GM19452 (cell line): ENCODE data around the gene DDX53.

Source experiments
- ATAC-seq: cut with Tn5 transposase; IDR thresholded peaks from one replicate; pipeline ENCODE4 v1.9.1; 2021; ENCODE audit not compliant: unreplicated experiment

Gene DDX53

DNA sequence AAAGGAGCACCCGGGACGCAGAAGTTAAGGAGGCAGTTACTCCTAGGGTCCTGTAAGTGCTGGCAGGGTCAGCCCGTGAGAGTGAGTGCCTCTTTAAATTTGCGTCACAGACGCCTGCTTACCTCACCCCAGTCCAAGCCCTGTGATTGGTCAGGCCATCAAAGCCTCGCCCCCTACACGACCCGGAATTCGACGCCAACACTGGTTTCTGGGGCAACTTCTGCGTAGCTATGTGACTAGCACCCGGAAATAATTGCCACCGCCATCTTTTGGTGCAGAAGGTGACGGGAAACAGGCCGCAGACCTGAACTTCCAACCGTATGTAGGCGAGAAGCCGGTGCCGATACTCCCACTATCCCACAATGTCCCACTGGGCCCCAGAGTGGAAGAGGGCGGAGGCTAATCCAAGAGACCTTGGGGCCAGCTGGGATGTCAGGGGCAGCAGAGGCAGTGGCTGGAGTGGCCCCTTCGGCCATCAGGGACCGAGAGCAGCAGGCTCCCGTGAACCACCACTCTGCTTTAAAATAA lies at the start of gene DDX53:
TSS of gene DDX53 (plus strand) at position 265 of the 528 bp plus-strand sequence. CDS start at position 363, 98 bp downstream.
- ATAC-seq: no peak

DNA sequence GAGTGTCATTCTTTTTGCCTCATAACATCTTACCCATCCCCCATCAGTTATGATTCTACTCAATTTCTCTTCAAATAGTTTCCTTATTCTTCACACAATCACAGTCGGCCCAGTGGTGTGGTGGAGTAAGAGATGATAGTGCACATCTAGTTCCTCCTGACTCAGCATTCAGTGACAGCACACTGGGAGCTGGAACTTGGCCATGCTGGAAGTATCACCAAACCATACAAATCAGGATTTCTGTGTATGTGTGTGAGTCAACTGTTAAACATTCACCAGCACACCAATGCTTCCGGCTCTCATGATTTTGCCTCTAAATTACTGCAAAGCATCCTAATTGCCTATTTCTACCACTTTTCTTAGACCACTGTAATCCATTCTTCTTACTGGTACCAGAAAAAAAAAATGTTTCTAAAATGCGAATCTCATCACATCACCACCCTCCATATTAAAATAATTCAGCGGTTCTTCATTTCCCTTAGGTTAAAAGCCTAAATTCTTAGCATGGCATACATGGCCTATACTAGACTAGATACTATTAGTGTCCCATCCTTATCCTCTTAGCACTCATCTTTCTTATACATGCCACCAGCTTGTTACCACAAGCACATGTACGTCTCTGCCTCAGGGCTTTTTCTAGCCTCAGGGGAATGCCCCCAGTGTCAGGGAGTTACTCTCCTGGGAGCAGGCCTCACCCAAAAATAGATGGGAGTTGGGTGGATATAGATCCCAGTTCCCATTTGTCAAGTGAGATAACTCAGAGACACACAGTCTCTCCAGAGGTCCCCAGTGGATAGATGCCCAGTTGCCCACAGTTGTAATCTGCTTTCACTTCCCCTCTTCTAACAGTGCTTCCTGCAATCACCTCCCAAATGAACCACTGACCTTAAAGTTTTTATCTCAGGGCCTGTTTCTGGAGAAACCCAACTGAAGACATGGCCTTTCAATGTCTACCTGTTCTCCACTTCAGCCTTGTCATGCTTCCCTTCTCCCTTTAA lies 49.2 kb upstream of the DDX53 start:
- no peak for ATAC-seq

DNA sequence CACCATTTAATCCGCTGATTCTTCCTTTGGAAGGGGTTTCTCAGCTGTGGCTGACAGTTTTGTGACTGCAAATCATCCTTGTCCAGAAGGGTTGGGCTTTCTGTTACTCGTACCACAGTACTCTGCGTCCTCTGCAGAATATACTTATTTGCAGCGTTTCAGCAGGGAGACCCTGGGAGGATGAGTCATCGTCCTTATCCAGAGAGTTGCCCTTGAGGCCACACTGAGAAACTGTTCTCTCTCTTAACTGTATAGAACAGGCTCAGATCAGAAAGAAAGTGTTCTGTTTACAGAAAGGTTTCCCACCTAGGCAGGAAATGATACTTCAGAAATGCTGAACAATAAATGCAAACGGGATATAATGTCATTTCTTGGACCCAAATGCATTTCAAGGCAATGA lies 47.8 kb upstream of the DDX53 start:
- no peak for ATAC-seq

DNA sequence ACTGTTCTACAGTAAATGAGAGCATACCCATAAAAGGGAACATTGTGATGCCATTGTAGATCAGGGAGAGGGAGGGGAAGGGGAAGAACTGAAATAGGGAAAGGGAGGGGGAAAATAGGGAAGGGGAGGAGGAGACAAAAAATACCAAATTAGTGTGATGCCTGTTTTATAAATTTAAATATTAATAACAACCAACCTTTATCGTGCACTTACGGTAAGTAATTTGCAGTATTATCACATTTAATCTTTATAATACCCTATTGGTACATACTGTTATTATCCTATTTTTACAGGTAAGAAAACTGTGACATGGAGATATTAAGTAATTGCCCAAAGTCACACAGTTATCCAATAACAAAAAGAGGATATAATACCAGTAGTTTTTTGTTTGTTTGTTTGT lies 41.5 kb upstream of the DDX53 start:
- no peak for ATAC-seq

DNA sequence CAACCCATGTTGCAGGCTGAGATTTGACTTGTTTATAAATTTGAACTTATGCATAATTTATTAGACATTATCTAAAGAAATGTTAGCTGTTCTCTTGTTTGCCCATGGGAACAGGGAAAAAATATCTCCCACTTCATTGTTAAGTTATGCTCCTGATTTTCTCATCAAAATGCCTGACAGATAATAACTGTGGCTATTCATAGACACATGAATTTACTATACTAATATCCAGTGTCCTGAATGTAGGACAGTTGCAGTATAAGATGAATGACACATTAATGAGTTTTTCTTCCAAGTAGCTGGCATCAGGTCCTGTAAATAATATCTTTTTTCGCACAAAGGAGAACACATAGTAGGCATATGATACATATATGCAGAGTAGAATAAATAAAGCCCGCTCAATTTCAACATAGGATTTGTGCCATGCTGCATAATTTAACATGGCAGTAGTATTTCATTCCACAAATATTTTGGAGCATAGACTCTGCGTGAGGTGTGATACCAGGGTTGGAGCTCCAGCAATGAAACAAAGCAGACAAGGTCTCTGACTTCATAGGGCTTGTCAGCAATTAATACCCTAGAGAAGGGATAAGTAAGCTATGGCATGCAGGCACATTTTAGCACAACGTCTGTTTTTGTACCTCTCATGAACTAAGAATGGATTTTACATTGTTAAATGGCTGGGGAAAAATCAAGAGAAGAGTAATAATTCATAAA lies 40.4 kb upstream of the DDX53 start:
- no peak for ATAC-seq

DNA sequence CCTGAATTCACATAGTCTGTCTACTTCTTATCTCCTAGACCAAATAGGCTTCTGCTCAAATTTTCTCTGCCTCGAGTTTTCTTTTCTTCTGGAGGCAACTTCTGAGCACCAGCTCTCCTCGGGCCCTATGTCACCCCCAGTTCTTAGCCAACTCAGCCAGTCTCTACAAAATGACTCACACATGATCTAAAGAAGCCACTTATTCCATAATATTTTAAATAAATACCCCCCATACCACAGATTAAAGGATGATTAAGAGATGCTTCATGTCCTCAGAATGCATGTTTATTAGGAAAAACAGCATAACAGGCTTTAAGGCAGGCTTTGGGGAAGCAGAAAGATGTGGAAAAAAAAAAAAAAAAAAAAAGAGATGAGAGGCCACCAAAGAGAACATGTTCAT lies 36.6 kb upstream of the DDX53 start:
- no peak for ATAC-seq

DNA sequence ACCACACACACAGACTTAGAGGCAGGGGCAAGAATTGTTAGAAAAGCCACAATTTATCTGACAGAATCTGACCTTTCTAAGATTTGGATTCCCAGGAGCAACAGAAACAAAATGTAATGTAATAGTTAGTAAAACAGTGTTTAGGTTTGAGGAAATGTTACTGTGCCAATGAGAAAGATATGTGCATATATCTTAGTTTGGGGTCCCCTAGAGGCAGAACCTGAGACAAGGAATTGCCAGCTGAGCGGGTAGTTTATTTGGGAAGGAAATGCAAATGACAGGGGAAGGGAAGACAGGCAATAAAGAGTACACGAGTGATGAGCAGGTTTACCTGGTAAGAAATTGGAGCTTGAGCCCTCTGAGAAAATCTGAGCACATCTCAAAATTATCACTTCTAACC lies 31.3 kb upstream of the DDX53 start:
- ATAC-seq: no peak

DNA sequence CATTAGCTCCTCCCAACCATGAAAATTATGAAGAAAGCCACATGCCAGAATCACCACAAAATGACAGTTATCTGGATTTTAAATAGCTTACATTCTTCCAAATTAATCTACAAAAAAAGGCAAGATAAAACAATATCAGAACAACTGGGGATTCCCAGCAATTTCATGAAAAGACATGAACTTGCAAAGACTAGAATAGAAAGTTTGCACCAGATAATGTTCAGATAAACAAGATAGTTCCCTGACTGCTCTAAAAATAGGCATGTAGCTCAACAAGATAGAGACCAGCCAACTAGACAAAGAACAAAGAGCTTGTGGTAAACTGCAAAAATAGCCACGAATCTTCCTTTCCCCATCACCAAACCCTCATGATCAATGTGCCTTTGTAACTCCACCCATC lies 30.3 kb upstream of the DDX53 start:
- no peak for ATAC-seq

DNA sequence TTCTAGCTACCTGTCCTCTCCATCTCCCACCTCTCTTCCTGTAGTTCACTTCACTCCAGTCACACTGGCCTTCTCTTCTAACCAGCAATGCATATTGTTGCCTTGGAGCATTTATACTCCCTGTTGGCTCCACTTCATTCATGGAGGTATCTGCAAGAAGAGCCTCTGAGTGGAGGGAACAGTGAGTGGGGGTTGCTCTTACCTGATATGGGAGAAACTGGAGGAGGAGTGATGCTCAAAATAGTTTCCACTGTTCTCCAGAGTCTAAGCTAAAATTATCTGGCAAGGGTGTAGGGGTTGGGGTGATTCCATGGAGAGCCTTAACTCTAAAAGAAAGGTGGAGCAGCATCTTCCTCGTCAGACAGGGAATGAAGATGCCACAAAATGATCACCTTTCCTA lies 28.9 kb upstream of the DDX53 start:
- no peak for ATAC-seq

DNA sequence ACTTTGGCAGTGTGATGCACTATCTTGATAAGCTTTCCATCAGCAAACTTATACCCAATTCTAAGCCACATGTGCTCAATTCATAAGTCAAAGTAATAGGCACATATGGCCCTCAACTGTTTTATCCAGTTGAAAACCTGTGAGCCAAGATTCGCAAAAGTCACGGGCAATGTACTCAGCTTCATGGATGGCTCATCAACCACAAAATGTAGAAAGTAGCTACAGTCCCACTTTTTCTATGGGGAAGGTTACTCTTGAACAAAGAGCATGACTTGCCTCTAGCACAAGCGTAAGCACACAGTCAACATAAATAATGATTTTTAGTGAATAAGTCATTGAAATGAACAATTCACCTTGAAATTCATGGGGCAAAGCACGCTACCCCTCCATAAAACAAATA lies 25.1 kb upstream of the DDX53 start:
- no peak for ATAC-seq

DNA sequence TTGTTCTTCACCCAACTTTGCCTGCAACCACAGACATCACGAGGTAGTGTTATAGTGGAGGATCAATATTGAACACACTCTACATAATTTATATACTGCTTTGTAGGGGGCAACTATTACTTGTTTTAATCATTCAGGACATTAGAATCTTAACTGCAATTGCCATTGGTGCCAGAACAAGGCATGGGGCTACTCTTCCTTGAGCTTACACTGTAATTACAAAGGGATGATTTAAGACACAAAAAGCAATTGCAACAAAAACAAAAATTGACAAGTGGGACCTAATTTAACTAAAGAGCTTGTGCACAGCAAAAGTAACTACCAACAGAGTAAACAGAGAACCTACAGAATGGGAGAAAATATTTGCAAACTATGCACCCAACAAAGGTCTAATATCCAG lies 24.0 kb upstream of the DDX53 start:
- no peak for ATAC-seq

DNA sequence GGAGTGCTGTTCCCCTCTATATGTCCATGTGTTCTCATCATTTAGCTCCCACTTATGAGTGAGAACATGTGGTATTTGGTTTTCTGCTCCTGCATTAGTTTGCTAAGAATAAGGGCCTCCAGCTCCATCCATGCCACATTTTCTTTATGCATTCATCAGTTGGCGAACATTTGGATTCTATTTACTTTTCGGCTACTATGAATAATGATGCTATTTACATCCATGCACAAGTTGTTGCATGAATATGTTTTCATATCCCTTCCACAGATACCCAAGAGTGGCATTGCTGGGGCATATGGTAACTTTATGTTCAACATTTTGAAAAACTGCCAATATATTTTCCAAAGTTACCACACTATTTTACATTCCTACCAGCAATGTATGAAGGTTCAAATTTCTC lies 13.8 kb upstream of the DDX53 start:
- ATAC-seq: no peak

DNA sequence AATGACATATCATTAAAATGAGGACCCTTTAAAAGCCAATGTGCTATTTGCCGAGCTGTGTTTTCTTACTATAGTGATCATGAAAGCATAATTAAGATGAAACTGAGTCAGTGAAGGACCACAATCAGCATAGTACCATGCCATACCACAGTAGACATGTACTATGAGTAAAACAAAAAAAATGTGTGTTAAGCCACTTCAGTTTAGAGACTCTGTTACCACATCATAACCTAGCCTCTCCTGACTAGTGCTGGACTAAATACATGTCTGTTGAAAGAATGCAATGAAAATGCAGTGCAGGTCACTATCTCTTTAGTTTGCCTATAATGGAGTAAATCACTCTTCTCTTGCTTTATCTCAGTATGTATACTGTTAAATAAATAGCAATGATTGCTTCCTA lies 12.3 kb upstream of the DDX53 start:
- no peak for ATAC-seq

DNA sequence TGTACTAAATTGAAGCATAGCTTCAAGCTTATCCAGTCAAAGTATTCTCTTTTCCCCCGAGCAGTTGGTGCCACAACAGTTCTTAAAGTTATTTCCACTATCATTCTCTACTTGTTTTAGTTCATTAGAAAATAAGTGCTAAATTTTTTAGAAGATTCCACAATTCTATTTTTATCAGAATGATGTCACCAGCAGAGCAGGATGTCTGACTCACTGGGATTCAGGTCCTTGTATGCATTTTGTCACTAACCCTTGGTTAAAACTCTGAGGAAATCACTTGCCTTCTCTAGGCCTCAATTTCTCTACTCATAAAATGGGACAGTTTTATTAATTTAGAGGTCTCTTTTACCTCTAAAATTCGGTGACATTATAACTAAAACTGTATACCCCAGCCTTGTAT lies 3.4 kb downstream of the DDX53 start:
- no peak for ATAC-seq

DNA sequence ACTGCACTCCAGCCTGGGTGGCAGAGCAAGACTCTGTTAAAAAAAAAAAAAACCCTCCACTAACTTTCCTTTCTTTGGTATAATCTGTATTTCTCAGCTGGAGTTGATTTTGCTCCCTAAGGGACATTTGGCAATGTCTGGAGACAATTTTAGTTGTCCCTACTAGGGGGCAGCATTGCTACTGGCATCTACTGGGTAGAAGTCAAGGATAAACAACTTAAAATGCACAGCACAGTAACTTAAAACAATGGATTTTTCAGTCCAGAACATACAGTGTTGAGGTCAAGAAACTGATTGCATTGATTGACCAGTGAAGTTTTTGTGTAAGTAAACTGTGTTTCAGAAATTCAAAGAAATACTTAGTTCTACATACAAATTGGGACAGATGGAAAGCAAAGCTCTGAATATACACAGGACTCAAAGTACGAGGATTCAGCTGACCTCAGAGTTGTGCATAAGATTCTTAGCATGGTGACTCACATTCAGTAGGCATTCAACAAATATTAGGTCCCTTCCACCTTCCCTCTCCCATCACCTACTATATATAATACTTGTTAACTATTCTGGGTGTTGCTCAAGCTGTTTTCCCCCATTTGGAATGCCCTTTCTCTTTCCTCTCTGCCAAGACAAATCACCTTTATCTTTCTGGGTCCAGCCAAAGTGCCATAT lies 8.8 kb downstream of the DDX53 start:
- no peak for ATAC-seq

DNA sequence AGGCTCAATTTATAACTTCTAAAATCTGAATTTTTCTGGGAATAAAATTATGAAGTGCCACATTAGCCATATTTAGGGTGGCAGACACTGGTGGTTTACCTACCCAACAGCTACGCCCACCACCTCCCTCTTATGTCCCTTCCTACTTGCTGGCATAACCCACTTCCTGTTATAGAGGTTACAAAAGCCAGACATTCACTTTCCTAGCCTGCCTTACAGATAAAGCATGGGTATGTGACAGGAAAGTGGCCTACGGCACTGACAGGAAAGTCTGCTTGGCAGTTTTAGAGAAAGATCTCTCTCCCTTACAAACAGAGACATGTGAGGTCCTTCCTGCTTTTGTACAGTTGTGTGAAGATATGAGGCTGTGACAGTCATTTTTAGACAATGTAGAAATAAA lies 12.4 kb downstream of the DDX53 start:
- ATAC-seq: no peak

DNA sequence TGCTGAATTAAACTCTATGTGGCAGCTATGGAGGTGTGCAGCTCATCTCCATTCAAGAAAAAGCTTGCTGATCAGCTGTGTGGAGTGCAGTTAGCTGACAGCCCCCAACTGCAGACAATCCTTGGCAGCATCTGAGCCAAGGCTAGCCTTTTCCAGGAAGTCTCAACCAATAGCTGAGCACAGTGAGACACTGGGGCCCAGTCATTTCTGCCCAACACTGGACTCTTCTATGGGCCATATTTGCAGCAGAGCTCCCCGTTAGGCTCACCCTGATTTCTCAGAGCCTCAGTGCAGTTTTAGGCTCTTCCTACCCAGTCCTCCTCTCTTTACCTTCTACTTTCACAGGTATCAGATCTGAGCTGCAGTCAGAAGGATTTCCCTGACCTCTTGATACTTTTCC lies 12.9 kb downstream of the DDX53 start:
- ATAC-seq: no peak

DNA sequence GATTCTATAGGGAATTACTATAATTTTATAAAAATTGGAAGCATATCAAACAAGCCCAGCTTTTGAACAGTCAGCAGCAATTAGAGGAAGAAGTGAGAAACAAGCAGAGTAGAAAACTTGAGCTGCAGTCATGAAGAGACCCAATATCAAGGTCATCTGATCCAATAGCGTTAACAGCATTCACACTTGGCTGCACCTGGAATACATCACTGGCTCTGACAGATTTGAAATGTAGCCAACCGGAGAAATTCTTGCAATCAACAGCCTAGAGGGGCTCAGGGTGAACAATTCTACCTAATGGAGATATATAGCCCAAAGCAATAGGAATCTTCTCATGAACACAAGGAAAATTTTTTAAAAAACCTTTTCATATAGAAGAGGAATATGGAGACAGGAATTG lies 13.6 kb downstream of the DDX53 start:
- no peak for ATAC-seq

DNA sequence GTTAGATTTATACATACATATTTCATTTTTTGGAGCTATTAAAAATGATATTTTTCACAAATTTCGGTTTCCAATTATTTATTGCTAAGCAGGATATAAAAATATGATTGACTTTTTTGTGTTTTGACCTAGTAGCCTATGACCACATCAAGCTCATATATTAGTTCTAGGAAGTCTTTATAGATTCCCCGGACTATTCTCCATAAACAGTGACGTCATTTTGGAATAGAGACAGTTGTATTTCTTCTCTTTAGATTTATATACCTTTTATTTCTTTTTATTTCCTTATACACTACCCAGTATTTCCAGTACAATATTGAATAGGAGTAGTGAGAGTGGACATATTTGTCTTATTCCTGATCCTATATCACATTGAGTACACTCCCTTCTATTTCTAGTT lies 31.8 kb downstream of the DDX53 start:
- ATAC-seq: no peak

DNA sequence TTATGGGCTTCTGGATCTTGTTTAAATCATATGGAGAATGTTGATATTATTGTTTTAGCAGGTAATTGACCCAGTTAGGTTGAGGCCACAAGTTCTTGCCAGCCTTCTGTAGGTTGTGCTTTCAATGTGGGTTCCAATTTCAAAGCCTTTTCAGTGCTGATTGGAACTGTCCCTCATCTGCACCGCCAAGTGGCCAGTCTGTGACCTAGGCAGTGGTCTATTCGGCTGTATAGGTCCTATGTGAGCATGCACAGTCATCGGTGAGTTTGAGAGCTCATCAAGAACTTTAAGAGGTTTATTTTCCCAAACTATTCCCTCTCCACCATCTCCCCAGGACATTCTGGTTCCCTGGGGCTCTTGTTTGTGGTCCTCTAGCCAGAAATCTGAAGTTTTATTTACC lies 35.7 kb downstream of the DDX53 start:
- no peak for ATAC-seq

DNA sequence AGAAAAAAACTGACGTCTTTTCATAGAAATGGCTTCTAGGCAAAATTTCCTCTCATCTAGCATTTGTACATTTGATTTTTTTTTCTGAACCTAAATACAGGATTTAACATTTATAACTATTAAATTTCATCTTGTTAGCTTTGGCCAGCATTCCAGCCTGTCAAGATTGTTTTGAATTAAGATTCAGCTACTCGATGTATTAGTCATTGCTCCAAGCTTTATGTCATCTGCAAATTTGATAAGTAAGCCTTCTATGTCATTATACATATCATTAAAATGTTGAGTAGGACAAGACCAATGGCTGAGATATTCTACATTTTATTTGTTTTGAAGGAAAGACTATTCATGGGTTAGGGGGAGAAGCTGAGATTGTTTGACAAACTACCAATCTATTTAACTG lies 46.7 kb downstream of the DDX53 start:
- no peak for ATAC-seq
